GM20431 (cell line): ENCODE data around the gene FIBP.
"Not testable (repeated sequence)": the region's sequence is repeated elsewhere in the genome, so short reads cannot be mapped to it uniquely, and the experiment has no call there.

Source experiments
- in situ Hi-C: fragments of 300-500 bp; cut with MseI, MboI; formaldehyde crosslinking; loops from one replicate; pipeline ENCODE4 v1.15.0; 2020; ENCODE audit warnings: low sequenced_read_pairs; ENCODE audit not compliant: unreplicated experiment

Gene FIBP

GRCh38 chr11:65892137-65892540 lies 3.9 kb upstream of the FIBP start:
- in situ Hi-C loops, result not testable (repeated sequence)

GRCh38 chr11:65891219-65892136 lies 3.2 kb upstream of the FIBP start:
- in situ Hi-C loops, result no loop called here

- in situ Hi-C loops, result no loop called here
Measured at GRCh38 chr11:65890324-65891218, 2.3 kb upstream of the FIBP start, which contains the start of gene CCDC85B. Gene CCDC85B (plus strand): TSS chr11:65890673. CDS start chr11:65890784, 111 bp downstream.

- in situ Hi-C loops, result no loop called here
Measured at GRCh38 chr11:65887723-65888162, 528 bp downstream of the FIBP start.

- in situ Hi-C loops, result no loop called here
Measured at GRCh38 chr11:65886826-65887722, 1.2 kb downstream of the FIBP start.

- in situ Hi-C loops, result no loop called here
Measured at GRCh38 chr11:65885808-65886536, 2.3 kb downstream of the FIBP start.

- in situ Hi-C loops, result no loop called here
Measured at GRCh38 chr11:65885231-65885630, 3.0 kb downstream of the FIBP start.

GRCh38 chr11:65884716-65885092 lies 3.6 kb downstream of the FIBP start:
- in situ Hi-C loops, result loop anchor here (5.0 kb wide), 1 partner anchor 103 kb away; no protein-coding TSS in a partner anchor

DNA sequence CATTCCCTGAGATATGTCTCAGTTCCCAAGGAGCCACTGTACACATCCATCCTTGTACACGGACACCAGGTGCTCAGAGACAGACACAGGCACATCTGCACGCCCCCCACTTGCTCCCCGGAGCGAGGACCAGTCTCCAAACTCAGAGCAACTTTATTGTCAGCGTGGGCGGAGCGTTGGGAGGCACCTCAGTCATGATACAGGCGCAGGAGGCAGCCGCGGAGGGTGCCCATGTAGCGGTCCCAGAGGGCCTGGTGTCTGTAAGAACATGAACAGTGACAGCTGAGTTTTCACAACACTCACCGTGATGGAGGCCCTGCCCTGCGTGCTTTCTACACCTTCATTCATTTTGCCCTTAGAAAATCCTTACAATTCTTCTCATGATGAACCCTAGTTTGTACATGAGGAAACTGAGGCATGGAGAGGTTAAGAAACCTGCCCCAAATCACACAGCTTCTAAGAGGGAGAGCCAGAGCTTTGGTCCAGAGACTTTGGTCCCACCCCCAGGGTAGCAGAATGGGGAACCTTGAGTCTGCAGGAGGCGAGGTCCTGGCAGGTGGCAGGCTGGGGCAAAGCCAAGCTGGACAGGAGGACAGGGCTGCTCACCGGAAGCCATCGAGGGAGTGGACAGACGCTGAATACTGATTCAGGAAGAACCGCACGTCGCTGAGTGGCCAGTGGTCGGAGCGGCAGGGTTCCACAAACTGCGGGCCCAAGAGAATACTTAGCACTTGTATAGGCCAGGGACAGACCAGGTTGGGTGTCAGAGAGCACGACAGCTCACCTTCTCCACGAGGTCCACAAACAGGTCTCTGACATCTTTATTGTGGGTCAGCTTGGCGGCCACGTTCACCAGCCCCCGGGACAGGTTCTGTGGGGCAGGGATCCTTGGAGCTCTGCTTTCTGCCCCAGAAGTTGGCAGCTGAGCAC lies 4.2 kb downstream of the FIBP start:
- in situ Hi-C loops, result loop anchor here (5.0 kb wide), 1 partner anchor 103 kb away; no protein-coding TSS in a partner anchor

- in situ Hi-C loops, result loop anchor here (5.0 kb wide), 1 partner anchor 104 kb away; no protein-coding TSS in a partner anchor
Measured at GRCh38 chr11:65883058-65883761, 5.1 kb downstream of the FIBP start.

DNA sequence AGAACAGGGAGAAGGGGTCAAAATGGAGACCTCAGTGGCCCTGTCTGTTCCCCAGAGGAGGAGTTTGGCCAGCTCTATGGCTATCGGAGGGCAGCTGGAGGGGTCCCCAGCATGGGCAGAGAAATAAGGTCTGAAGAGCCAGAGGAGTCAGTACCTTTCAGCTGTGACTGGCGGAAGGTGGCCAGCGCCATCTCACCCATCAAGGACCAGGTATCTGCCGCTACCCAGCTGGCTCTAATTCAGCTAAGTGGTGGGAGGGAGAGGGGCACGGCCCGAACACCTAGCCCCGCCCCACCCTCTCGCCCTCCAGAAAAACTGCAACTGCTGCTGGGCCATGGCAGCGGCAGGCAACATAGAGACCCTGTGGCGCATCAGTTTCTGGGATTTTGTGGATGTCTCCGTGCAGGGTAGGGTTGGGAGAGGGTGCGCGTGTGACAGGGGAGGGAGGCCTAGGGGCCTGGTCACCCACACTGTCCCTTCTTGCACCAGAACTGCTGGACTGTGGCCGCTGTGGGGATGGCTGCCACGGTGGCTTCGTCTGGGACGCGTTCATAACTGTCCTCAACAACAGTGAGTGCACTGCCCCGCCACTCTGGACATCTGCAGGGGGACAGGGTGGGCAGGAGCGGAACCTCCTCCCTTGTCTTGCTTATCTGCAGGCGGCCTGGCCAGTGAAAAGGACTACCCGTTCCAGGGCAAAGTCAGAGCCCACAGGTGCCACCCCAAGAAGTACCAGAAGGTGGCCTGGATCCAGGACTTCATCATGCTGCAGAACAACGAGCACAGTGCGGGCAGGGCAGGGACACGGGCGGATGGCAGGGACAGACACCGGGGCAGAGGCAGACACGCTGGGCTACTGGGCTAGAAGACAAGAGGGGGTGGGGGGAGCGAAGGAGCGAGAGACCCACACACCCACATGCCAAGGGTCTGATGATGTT lies 5.9 kb downstream of the FIBP start:
- in situ Hi-C loops, result loop anchor here (5.0 kb wide), 1 partner anchor 105 kb away; no protein-coding TSS in a partner anchor

- in situ Hi-C loops, result loop anchor here (5.0 kb wide), 1 partner anchor 106 kb away; no protein-coding TSS in a partner anchor
Measured at GRCh38 chr11:65880844-65881421, 7.3 kb downstream of the FIBP start.

DNA sequence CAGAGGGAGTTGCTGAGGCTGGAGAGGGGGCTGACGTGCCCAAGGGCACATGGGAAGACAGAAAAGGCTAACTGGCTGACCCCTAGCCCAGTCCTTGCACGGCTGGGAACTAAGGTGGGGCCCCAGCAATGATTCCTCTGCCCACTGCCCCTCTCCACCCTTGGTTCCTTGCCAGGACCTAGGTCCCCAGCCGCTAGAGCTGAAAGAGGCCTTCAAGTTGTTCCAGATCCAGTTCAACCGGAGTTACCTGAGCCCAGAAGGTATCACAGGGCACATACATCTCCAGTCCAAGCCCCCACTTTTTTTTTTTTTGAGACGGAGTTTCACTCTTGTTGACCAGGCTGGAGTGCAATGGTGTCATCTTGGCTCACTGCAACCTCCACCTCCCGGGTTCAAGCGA lies 8.2 kb downstream of the FIBP start:
- in situ Hi-C loops, result loop anchor here (5.0 kb wide), 1 partner anchor 107 kb away; no protein-coding TSS in a partner anchor

DNA sequence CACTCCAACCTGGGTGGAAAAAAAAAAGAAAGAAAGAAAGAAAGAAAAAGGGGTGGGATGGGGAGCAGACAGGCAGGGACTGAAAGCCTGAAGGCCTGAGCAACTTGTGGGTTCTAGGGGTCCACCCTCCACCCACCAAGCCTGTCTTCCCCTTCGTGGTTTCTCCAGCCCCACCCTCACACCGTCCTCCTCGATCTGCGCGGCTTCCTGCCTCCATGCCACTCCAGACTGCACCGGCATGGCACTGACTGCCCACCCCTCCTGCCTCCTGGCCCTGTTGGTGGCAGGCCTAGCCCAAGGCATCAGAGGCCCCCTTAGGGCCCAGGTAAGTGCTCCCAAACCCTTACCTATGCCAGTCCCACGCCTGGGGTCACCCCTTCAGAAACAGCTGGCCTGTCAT lies 8.7 kb downstream of the FIBP start, which contains the start of gene CTSW:
CTSW (plus strand) TSS at position 221 of the 400 bp plus-strand sequence; CDS start at position 239, 18 bp downstream.
- in situ Hi-C loops, result loop anchor here (5.0 kb wide), 1 partner anchor 108 kb away; no protein-coding TSS in a partner anchor
